OCI-LY3 (cell line): ENCODE results near the gene CPED1.

Experiments
- H2AFZ ChIP-seq: fragments of 200-600, 300-600 bp; shearing (Covaris generic); 2 replicates; pipeline ENCODE4 v1.6.0; 2014; ENCODE audit warnings: antibody characterized with exemption, low read depth, low read length
- H3K27ac ChIP-seq: fragments of 200-600, 300-600 bp; sonication (generic); 2 replicates; pipeline ENCODE4 v1.5.1; 2014; ENCODE audit warnings: mild to moderate bottlenecking, low read length, moderate library complexity, mixed read lengths
- H3K27me3 ChIP-seq: fragments of 200-600, 300-600 bp; sonication (generic); 2 replicates; pipeline ENCODE4 v1.6.1; 2014; ENCODE audit warnings: low read depth, low read length, mixed read lengths
- H3K36me3 ChIP-seq: fragments of 200-600, 300-600 bp; sonication (generic); replicated peaks from 2 replicates; pipeline ENCODE3; 2014; ENCODE audit warnings: low read depth, low read length, mixed read lengths
- H3K4me1 ChIP-seq: fragments of 300-600, 200-600 bp; sonication (generic); 2 replicates; pipeline ENCODE4 v1.6.1; 2014; ENCODE audit warnings: low read length, mixed read lengths
- H3K4me2 ChIP-seq: fragments of 200-600, 300-600 bp; sonication (generic); 2 replicates; pipeline ENCODE4 v1.6.1; 2014; ENCODE audit warnings: low read length, mixed read lengths
- H3K4me3 ChIP-seq: fragments of 300-600, 200-600 bp; sonication (generic); 2 replicates; pipeline ENCODE4 v1.5.1; 2014; ENCODE audit warnings: antibody characterized with exemption, mild to moderate bottlenecking, low read length, moderate library complexity
- H3K79me2 ChIP-seq: fragments of 300-600, 200-600 bp; shearing (Covaris generic); 2 replicates; pipeline ENCODE4 v1.6.1; 2014; ENCODE audit warnings: mild to moderate bottlenecking, low read length, mixed read lengths
- H3K9ac ChIP-seq: fragments of 300-600, 200-600 bp; shearing (Covaris generic); 2 replicates; pipeline ENCODE4 v1.6.0; 2014; ENCODE audit warnings: mild to moderate bottlenecking, low read length, moderate library complexity
- H3K9me3 ChIP-seq: fragments of 200-600, 300-600 bp; shearing (Covaris generic); 2 replicates; pipeline ENCODE4 v1.6.1; 2014; ENCODE audit warnings: low read length, mixed read lengths; ENCODE audit not compliant: insufficient read depth
- H4K20me1 ChIP-seq: fragments of 200-600, 300-600 bp; sonication (generic); 2 replicates; pipeline ENCODE4 v1.6.1; 2016; ENCODE audit warnings: low read length, mixed read lengths; ENCODE audit not compliant: insufficient read depth
- EZH2phosphoT487 ChIP-seq: fragments of 200-600 bp; shearing (Covaris generic); IDR thresholded peaks from 2 replicates; pipeline ENCODE4 v1.6.1; 2018; ENCODE audit warnings: antibody characterized with exemption, mixed run types, low read depth
- TF ChIP-seq, protein P1 (sequence below): fragments of 200-600, 300-600 bp; sonication (generic); IDR thresholded peaks from 2 replicates; pipeline ENCODE4 v1.5.1; 2014; ENCODE audit warnings: antibody characterized with exemption, low read length, low read depth

Gene CPED1

DNA sequence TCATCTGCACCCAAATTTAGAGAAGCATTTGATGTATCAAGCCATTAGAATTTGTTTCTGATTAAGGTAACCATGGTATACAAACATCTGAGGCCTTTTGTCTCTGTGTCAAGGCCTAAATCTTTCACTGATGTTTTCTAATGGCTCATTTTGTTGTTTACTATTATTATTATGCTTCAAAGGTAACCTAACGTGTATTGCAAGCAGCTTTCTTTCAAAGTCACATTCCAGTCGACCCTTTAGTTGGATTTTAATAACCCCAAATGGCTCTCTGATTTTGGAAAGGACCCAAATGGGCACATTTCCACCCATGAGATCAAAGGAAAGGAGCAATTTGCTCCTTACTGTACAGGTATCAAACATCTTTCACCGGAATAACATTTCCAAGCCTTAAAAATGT is 293.6 kb downstream of the CPED1 start:
- Histone ChIP-seq H3K4me1 (peaks cover 31% of the 10 kb centered on the region), H3K27me3 (peaks cover 7% of the 10 kb centered on the region; the same call in 1 of the 2 replicates), H3K4me3 (no peak overlapping the region), H2AFZ (no peak overlapping the region), H3K9me3 (peaks cover 6% of the 10 kb centered on the region; the same call in 1 of the 2 replicates), H3K27ac (no peak overlapping the region), H3K4me2 (no peak overlapping the region), H3K9ac (no peak overlapping the region), H3K79me2 (no peaks in the 10 kb centered on the region), H3K36me3 (peaks cover 10% of the 10 kb centered on the region), H4K20me1 (no peaks in the 10 kb centered on the region)
- TF ChIP-seq, protein P1, sequence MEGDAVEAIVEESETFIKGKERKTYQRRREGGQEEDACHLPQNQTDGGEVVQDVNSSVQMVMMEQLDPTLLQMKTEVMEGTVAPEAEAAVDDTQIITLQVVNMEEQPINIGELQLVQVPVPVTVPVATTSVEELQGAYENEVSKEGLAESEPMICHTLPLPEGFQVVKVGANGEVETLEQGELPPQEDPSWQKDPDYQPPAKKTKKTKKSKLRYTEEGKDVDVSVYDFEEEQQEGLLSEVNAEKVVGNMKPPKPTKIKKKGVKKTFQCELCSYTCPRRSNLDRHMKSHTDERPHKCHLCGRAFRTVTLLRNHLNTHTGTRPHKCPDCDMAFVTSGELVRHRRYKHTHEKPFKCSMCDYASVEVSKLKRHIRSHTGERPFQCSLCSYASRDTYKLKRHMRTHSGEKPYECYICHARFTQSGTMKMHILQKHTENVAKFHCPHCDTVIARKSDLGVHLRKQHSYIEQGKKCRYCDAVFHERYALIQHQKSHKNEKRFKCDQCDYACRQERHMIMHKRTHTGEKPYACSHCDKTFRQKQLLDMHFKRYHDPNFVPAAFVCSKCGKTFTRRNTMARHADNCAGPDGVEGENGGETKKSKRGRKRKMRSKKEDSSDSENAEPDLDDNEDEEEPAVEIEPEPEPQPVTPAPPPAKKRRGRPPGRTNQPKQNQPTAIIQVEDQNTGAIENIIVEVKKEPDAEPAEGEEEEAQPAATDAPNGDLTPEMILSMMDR = no peak
- TF ChIP-seq EZH2phosphoT487 = no peak

DNA sequence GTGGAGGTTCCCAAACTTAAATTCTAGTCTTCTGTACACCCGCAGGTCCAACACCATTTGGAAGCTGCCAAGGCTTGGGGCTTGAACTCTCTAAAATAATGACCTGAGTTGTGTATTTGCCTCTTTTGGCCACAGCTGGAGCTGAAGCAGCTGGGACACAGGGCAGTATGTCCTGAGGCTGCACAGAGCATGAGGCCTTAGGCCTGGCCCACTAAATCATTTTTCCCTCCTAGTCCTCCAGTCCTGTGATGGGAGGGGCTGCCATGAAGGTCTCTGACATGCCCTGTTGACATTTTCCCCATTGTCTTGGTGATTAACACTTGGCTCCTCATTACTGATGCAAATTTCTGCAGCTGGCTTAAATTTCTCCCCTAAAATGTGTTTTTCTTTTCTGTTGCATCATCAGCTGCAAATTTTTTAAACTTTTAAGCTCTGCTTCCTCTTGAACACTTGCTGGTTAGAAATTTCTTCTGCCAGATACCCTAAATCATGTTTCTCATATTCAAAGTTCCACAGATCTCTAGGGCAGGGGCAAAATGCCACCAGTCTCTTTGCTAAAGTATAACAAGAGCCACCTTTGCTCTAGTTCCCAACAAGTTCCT is 296.7 kb downstream of the CPED1 start:
- H3K4me2 ChIP-seq = no peak overlapping the region
- H2AFZ ChIP-seq = no peak overlapping the region
- H3K9ac ChIP-seq = no peak overlapping the region
- no peaks in the 10 kb centered on the region for H3K79me2 ChIP-seq
- H3K4me3 ChIP-seq = no peak overlapping the region
- peaks cover 2% of the 10 kb centered on the region for H3K4me1 ChIP-seq
- no peaks in the 10 kb centered on the region for H3K27me3 ChIP-seq
- no peak overlapping the region for H3K27ac ChIP-seq
- H4K20me1 ChIP-seq = no peaks in the 10 kb centered on the region
- no peak for TF ChIP-seq EZH2phosphoT487
- TF ChIP-seq, protein P1 = no peak
- H3K36me3 ChIP-seq = peaks cover 12% of the 10 kb centered on the region
- peaks cover 11% of the 10 kb centered on the region; the same call in 1 of the 2 replicates for H3K9me3 ChIP-seq

- TF ChIP-seq, protein P1 = no peak
- TF ChIP-seq EZH2phosphoT487 = no peak
- H3K27ac ChIP-seq = no peak overlapping the region
- no peak overlapping the region for H2AFZ ChIP-seq
Observed at GRCh38 chr7:121286186-121286585, 297.7 kb downstream of the CPED1 start.

DNA sequence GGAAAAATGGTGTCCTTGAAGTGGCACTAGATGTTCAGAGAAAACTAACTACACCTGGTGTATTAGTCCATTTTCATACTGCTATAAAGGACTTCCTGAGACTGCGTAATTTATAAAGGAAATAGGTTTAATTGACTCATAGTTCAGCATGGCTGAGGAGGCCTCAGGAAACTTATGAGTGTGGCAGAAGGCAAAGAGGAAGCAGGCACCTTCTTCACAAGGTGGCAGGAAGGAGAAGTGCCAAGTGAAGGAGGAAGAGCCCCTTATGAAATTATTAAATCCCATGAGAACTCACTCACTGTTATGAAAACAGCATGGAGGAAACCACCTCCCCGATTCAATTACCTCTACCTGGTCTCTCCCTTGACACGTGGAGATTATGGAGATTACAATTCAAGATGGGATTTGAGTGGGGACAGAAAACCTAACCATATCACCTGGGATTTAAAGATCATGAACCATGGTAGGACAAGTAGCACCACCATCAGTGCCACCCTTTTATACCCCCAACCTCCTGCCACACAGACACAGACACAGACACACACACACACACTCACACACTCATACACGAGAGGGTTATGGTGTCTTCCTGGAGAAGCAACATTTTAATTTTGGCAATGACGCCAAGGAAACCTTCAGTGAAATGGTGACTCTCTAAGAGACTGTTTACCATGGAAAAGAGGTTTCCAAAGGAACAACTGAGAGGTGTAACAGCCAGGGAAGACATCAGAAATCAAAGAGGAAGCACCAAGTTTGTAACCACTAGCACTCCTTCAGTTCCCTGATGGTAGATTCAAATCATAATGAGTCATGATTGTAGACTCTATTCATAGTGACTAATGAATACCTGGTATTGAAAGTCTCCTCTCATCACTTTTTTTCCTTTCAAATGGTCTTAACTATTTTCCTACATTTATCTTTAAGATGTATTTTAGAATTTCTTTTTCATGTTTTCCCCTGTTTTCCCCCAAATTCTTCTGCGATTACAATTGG is 298.5 kb downstream of the CPED1 start:
- H3K27me3 ChIP-seq = no peaks in the 10 kb centered on the region
- no peak overlapping the region for H2AFZ ChIP-seq
- H3K36me3 ChIP-seq = peaks cover 12% of the 10 kb centered on the region
- H3K4me2 ChIP-seq = no peak overlapping the region
- H3K27ac ChIP-seq = no peak overlapping the region
- H3K79me2 ChIP-seq = no peaks in the 10 kb centered on the region
- H4K20me1 ChIP-seq = no peaks in the 10 kb centered on the region
- H3K4me1 ChIP-seq = no peaks in the 10 kb centered on the region
- peaks cover 11% of the 10 kb centered on the region; the same call in 1 of the 2 replicates for H3K9me3 ChIP-seq
- TF ChIP-seq, protein P1 = no peak
- no peak for TF ChIP-seq EZH2phosphoT487
- H3K9ac ChIP-seq = no peak overlapping the region
- no peak overlapping the region for H3K4me3 ChIP-seq

More at GRCh38 chr7:121286186-121286585, 297.7 kb downstream of the CPED1 start:
- H3K9me3 ChIP-seq = peaks cover 11% of the 10 kb centered on the region; the same call in 1 of the 2 replicates
- peaks cover 12% of the 10 kb centered on the region for H3K36me3 ChIP-seq
- H3K79me2 ChIP-seq = no peaks in the 10 kb centered on the region
- H3K4me3 ChIP-seq = no peak overlapping the region
- H3K9ac ChIP-seq = no peak overlapping the region
- no peak overlapping the region for H3K4me2 ChIP-seq
- H4K20me1 ChIP-seq = no peaks in the 10 kb centered on the region
- H3K4me1 ChIP-seq = no peaks in the 10 kb centered on the region
- no peaks in the 10 kb centered on the region for H3K27me3 ChIP-seq
